Upper lobe of left lung (tissue), 6 donors: ENCODE measurements around the gene PCDHA6. TPM values are rescaled to one million over a fixed set of nuclear protein-coding genes. Genes with fewer than 3 reads are reported as not detected.
"Not testable (repeated sequence)": the region's sequence is repeated elsewhere in the genome, so short reads cannot be mapped to it uniquely, and the experiment has no call there.

Experiments used
- ATAC-seq, 2 donors: fragments of 200-7000 bp; cut with Tn5 transposase; one replicate each; pipeline ENCODE4 v1.9.1; 2022; ENCODE audit warnings: mild to moderate bottlenecking in 2 of 2, moderate library complexity in 2 of 2; ENCODE audit not compliant: low FRiP score in 2 of 2
- DNase-seq, 2 donors: peaks; one replicate each; pipeline ENCODE4 v3.0.0-alpha.2; 2019 to 2020
- H3K27ac ChIP-seq, 4 donors: fragments of 200-600 bp; sonication (generic); one replicate each; pipeline ENCODE4 v1.5.1; 2016 to 2019
- H3K27me3 ChIP-seq, 4 donors: fragments of 200-600 bp; sonication (generic); one replicate each; pipeline ENCODE4 v1.5.1; 2017 to 2019
- H3K36me3 ChIP-seq, 4 donors: fragments of 200-600 bp; sonication (generic); one replicate each; pipeline ENCODE4 v1.5.1; 2016 to 2019
- H3K4me1 ChIP-seq, 4 donors: fragments of 200-600 bp; sonication (generic); one replicate each; pipeline ENCODE4 v1.5.1; 2018 to 2019
- H3K4me3 ChIP-seq, 4 donors: fragments of 200-600 bp; sonication (generic); one replicate each; pipeline ENCODE4 v1.5.1; 2017 to 2019; ENCODE audit warnings: mild to moderate bottlenecking in 2 of 4, moderate library complexity in 1 of 4
- H3K9me3 ChIP-seq, 4 donors: fragments of 200-600 bp; sonication (generic); one replicate each; pipeline ENCODE4 v1.5.1; 2018 to 2019
- EP300 ChIP-seq, 4 donors: sonication (generic); formaldehyde crosslinking; IDR thresholded peaks; one replicate each; pipeline ENCODE4 v1.5.1; 2017; ENCODE audit warnings: antibody characterized with exemption in 4 of 4, control low read depth in 2 of 4
- POLR2A ChIP-seq, 4 donors: fragments of 450-650 bp; IDR thresholded peaks; one replicate each; pipeline ENCODE4 v1.5.1; 2016 to 2017; ENCODE audit warnings: antibody characterized with exemption in 4 of 4, mild to moderate bottlenecking in 2 of 4
- POLR2AphosphoS5 ChIP-seq, 2 donors: sonication (generic); formaldehyde crosslinking; IDR thresholded peaks; one replicate each; pipeline ENCODE4 v1.5.1; 2017; ENCODE audit warnings: antibody characterized with exemption in 2 of 2
- WGBS, 2 donors: methylation state at CpG; one replicate each; pipeline ENCODE4 v1.1.5; 2017 to 2018; 5-methylcytosine and 5-hydroxymethylcytosine counted together
- total RNA-seq, 6 donors: library from RNA; depleted of rRNA in 4 of 6; stranded (reverse); fragments of >200 nt in 4 of 6; gene quantifications; one replicate each; pipeline versions ENCODE4 v1.1.0 to v1.2.1, GENCODE V29; 2016 to 2021
- TF ChIP-seq, protein P1 (sequence below), 6 experiments: fragments of 450-650 bp in 4 of 6; fragments of 200-600 bp in 2 of 6; sonication (generic) in 2 of 6; IDR thresholded peaks; one replicate each; pipeline ENCODE4 v1.5.1; 2016 to 2019; ENCODE audit warnings: antibody characterized with exemption in 6 of 6
- donor health status: DM: no; HTN: no; CAD: no; lungs with moderate emphysema.
- donor health status: DM: no; HTN: yes; CAD: no; lungs with severe emphysema.

Gene PCDHA6
- total RNA-seq, 6 donors from 2014 or later, result 0.44 to 2.1 (median 0.63) TPM

DNA sequence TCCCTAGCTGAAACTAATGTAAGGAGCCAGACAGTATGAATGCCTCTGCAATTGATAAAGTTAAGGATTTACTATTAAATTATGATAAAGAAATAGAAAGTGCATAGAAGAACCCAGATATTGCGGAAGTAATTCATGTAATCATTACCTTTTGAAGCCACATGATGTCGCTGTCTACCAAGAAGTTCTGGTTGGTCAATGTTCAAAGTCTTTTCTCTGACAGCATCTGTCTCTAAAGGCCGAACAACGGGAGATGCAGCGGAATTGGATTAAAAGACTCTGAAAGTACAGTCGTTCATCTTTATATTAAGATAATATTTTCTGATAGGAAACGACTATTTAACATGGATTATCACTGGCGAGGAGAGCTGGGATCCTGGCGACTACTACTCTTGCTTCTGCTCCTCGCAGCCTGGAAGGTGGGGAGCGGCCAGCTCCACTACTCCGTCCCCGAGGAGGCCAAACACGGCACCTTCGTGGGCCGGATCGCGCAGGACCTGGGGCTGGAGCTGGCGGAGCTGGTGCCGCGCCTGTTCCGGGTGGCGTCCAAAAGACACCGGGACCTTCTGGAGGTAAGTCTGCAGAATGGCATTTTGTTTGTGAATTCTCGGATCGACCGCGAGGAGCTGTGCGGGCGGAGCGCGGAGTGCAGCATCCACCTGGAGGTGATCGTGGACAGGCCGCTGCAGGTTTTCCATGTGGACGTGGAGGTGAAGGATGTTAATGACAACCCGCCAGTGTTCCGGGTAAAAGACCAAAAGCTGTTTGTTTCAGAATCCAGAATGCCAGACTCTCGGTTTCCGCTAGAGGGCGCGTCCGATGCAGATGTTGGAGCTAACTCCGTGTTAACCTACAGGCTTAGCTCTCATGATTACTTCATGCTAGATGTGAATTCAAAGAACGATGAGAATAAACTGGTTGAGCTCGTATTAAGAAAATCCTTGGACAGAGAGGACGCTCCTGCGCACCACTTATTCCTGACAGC lies 13.5 kb downstream of the PCDHA6 start, which contains the start of gene PCDHA8:
Gene PCDHA8 (plus strand): TSS at position 210 of the 985 bp plus-strand sequence. CDS start 135 bp downstream, at position 345.
- Histone ChIP-seq H3K27me3 (no peaks in the 10 kb centered on the region), H3K4me1 (no peaks in the 10 kb centered on the region), H3K27ac (no peak within 1 kb of the TSS), H3K4me3 (no peak within 1 kb of the TSS), H3K9me3 (peaks cover 3 to 34% (median 29%) of the 10 kb centered on the region in 4 donors), H3K36me3 (no peaks in the 10 kb centered on the region)
- 25 to 34% methylated on average over 43 to 47 of the region's 47 CpGs for WGBS, 2 donors
- TF ChIP-seq POLR2AphosphoS5 (IDR thresholded peaks at IDR 0.05) (no peak), POLR2A (IDR thresholded peaks at IDR 0.05) (no peak), EP300 (IDR thresholded peaks at IDR 0.05) (no peak)
- TF ChIP-seq, protein P1, sequence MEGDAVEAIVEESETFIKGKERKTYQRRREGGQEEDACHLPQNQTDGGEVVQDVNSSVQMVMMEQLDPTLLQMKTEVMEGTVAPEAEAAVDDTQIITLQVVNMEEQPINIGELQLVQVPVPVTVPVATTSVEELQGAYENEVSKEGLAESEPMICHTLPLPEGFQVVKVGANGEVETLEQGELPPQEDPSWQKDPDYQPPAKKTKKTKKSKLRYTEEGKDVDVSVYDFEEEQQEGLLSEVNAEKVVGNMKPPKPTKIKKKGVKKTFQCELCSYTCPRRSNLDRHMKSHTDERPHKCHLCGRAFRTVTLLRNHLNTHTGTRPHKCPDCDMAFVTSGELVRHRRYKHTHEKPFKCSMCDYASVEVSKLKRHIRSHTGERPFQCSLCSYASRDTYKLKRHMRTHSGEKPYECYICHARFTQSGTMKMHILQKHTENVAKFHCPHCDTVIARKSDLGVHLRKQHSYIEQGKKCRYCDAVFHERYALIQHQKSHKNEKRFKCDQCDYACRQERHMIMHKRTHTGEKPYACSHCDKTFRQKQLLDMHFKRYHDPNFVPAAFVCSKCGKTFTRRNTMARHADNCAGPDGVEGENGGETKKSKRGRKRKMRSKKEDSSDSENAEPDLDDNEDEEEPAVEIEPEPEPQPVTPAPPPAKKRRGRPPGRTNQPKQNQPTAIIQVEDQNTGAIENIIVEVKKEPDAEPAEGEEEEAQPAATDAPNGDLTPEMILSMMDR (IDR thresholded peaks at IDR 0.05), result no peak
- no peak for ATAC-seq
- peak in 1 of 2 donors; percentile 49 for DNase-seq

DNA sequence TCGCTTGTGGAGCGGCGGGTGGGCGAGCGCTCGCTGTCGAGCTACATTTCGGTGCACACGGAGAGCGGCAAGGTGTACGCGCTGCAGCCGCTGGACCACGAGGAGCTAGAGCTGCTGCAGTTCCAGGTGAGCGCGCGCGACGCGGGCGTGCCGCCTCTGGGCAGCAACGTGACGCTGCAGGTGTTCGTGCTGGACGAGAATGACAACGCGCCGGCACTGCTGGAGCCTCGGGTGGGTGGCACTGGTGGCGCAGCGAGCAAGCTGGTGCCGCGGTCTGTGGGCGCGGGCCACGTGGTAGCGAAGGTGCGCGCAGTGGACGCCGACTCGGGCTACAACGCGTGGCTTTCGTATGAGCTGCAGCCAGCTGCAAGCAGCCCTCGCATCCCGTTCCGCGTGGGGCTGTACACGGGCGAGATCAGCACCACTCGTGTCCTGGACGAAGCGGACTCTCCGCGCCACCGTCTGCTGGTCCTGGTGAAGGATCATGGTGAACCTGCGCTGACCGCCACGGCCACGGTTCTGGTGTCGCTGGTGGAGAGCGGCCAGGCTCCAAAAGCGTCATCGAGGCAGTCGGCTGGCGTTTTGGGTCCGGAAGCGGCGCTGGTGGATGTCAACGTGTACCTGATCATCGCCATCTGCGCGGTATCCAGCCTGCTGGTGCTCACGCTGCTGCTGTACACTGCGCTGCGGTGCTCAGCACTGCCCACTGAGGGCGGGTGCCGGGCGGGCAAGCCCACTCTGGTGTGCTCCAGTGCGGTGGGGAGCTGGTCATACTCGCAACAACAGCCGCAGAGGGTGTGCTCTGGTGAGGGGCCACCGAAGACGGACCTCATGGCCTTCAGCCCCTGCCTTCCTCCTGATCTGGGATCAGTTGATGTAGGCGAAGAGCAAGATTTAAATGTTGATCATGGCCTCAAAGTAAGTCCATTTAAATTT lies 15.3 kb downstream of the PCDHA6 start:
- Histone ChIP-seq H3K4me1 (no peaks in the 10 kb centered on the region), H3K36me3 (no peaks in the 10 kb centered on the region), H3K27me3 (no peaks in the 10 kb centered on the region), H3K27ac (no peak overlapping the region), H3K4me3 (no peak overlapping the region), H3K9me3 (peaks cover 0 to 31% (median 25%) of the 10 kb centered on the region in 4 donors)
- TF ChIP-seq, protein P1 (IDR thresholded peaks at IDR 0.05), result no peak
- TF ChIP-seq POLR2AphosphoS5 (IDR thresholded peaks at IDR 0.05), result no peak
- TF ChIP-seq POLR2A (IDR thresholded peaks at IDR 0.05), result no peak
- TF ChIP-seq EP300 (IDR thresholded peaks at IDR 0.05), result no peak
- no peak for ATAC-seq
- 48 to 66% methylated on average over 11 to 75 of the region's 87 CpGs for WGBS, 2 donors
- peak in 1 of 2 donors; percentile 79 for DNase-seq

DNA sequence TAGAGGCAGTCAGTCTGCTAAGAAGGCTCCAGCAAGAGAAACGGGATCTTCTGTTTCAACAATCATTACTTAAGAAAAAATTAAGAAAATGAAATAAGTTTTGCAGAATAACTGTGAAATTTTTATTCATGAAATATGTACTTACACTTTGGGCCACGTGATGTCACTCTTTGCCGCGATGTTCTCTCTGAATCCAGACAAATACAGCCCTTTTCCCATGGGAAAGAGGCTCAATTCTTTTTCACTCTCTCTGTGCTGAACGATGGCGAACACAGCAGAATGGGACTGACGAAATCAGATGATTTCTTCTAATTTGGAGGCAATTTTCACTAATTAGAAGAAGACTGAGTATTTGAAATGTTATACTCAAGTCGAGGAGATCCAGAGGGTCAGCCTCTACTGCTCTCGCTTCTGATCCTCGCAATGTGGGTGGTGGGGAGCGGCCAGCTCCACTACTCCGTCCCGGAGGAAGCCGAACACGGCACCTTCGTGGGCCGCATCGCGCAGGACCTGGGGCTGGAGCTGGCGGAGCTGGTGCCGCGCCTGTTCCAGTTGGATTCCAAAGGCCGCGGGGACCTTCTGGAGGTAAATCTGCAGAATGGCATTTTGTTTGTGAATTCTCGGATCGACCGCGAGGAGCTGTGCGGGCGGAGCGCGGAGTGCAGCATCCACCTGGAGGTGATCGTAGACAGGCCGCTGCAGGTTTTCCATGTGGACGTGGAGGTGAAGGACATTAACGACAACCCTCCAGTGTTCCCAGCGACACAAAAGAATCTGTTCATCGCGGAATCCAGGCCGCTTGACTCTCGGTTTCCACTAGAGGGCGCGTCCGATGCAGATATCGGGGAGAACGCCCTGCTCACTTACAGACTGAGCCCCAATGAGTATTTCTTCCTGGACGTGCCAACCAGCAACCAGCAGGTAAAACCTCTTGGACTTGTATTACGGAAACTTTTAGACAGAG lies 20.7 kb downstream of the PCDHA6 start, which contains the start of gene PCDHA9:
Gene PCDHA9 (plus strand): TSS at position 244 of the 964 bp plus-strand sequence. CDS start 114 bp downstream, at position 358.
- WGBS, 2 donors, result 29 to 36% methylated on average over 11 to 37 of the region's 48 CpGs
- Histone ChIP-seq H3K4me3 (peak within 1 kb of the TSS in 1 of 4 donors; percentile 5), H3K9me3 (peaks cover 0 to 27% (median 24%) of the 10 kb centered on the region in 4 donors)
- H3K27ac ChIP-seq, ATAC-seq, H3K4me1 ChIP-seq, H3K36me3 ChIP-seq, H3K27me3 ChIP-seq: not testable (repeated sequence)
- peak in 1 of 2 donors; percentile 65 for DNase-seq

DNA sequence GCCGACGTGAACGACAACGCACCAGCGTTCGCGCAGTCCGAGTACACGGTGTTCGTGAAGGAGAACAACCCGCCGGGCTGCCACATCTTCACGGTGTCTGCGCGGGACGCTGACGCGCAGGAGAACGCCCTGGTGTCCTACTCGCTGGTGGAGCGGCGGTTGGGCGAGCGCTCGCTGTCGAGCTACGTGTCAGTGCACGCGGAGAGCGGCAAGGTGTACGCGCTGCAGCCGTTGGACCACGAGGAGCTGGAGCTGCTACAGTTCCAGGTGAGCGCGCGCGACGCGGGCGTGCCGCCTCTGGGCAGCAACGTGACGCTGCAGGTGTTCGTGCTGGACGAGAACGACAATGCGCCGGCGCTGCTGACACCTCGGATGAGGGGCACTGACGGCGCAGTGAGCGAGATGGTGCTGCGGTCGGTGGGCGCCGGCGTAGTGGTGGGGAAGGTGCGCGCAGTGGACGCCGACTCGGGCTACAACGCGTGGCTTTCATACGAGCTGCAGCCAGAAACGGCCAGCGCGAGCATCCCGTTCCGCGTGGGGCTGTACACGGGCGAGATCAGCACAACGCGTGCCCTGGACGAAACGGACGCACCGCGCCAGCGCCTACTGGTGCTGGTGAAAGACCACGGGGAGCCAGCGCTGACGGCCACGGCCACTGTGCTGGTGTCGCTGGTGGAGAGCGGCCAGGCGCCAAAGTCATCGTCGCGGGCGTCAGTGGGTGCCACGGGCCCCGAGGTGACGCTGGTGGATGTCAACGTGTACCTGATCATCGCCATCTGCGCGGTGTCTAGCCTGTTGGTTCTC lies 22.3 kb downstream of the PCDHA6 start:
- not testable (repeated sequence) for H3K4me3 ChIP-seq, H3K27ac ChIP-seq, H3K27me3 ChIP-seq, H3K36me3 ChIP-seq, ATAC-seq, H3K4me1 ChIP-seq
- 52 to 58% methylated on average over 44 to 96 of the region's 101 CpGs for WGBS, 2 donors
- H3K9me3 ChIP-seq, result peaks cover 0 to 24% (median 20%) of the 10 kb centered on the region in 4 donors
- peak in 1 of 2 donors; percentile 80 for DNase-seq
